Measurements from ENCODE around the gene FGF1. TPM values are rescaled to one million over a fixed set of nuclear protein-coding genes. Genes with fewer than 3 reads are reported as not detected.
A peak's percentile ranks its signal among the peaks of the same experiment; 100 is the strongest.

FGF1 gene
- total and polyA plus RNA-seq, 2 of the 4 experiments (the other 2 are of a cell fraction): 7.6 to 7.7 TPM

GRCh38 chr5:142641711-142642110, 44.2 kb downstream of the FGF1 start:
- Histone ChIP-seq H4K20me1 (ENCODE audit: insufficient read depth, low read length) (no peaks in the 10 kb centered on the region), H3K4me1 (ENCODE audit: control insufficient read depth, insufficient read depth, low read length) (peaks cover 23% of the 10 kb centered on the region), H2BK15ac (ENCODE audit: low read depth, low read length) (peak overlapping the region; percentile 65; the same call in 1 of the 3 replicates), H2BK120ac (ENCODE audit: low read depth, low read length) (peak overlapping the region; percentile 48; the same call in 1 of the 2 replicates), H4K5ac (ENCODE audit: low read depth, low read length) (peak overlapping the region; percentile 73; the same call in 1 of the 2 replicates), H3K9me1 (ENCODE audit: insufficient read depth, low read length) (peaks cover 7% of the 10 kb centered on the region), H3K79me1 (ENCODE audit: low read depth in 1 of 2, low read length in 2 of 2) (no peaks in the 10 kb centered on the region), H3K4ac (ENCODE audit: low read depth, low read length) (no peak overlapping the region), H3K36me3 (ENCODE audit: control insufficient read depth, insufficient read depth, low read length) (no peaks in the 10 kb centered on the region), H4K91ac (ENCODE audit: insufficient read depth, low read depth, low read length) (no peak overlapping the region), H4K8ac (ENCODE audit: low read depth in 2 of 2, low read length in 2 of 2) (peak overlapping the region in 1 of 2 experiments; percentile 29; a peak in 1 of 4 replicates), H3K9ac (ENCODE audit: low read depth, low read length) (no peak overlapping the region), H3K4me3 (ENCODE audit: insufficient read depth, low read depth, low read length) (no peak overlapping the region), H3K4me2 (ENCODE audit: low read depth, low read length) (no peak overlapping the region), H3K27me3 (ENCODE audit: control insufficient read depth, insufficient read depth, low read length) (no peaks in the 10 kb centered on the region), H2AFZ (replicated peaks; ENCODE audit: low read length, poor library complexity) (peak overlapping the region; percentile 36), H2BK5ac (ENCODE audit: low read depth, low read length, poor library complexity, severe bottlenecking) (no peak overlapping the region), H3K18ac (ENCODE audit: low read depth, low read length) (no peak overlapping the region), H3K56ac (ENCODE audit: extremely low read depth, insufficient read depth, low read length) (no peak overlapping the region), H3K14ac (replicated peaks; ENCODE audit: low read depth, low read length) (peak overlapping the region; percentile 67; the same call in 1 of the 2 replicates), H2AK9ac (replicated peaks; ENCODE audit: low read depth, low read length, poor library complexity) (no peak overlapping the region), H2BK20ac (ENCODE audit: low read depth, low read length) (no peak overlapping the region), H3K27ac (ENCODE audit: insufficient read depth, low read length) (no peak overlapping the region), H2AK5ac (ENCODE audit: low read depth, low read length) (0 out of 2 replicates have a peak overlapping the region, but pooled peaks have one; percentile 57), H3K23ac (ENCODE audit: low read depth, low read length) (peak overlapping the region; percentile 14; the same call in 1 of the 2 replicates), H3K9me3 (ENCODE audit: control insufficient read depth, insufficient read depth, low read length) (no peaks in the 10 kb centered on the region)
- ChIA-PET POLR2A (ENCODE audit: unreplicated experiment) (no interaction called here), CTCF (interaction anchor here (1.2 to 1.3 kb wide), 2 partner anchors 14 to 15 kb away, joined by 3 to 9 read pairs; no protein-coding TSS in a partner anchor)
- dilution Hi-C loops (cut with HindIII; ENCODE audit: low sequenced_read_pairs, unreplicated experiment) (no loop called here), intact Hi-C loops (cut with micrococcal nuclease) (no loop called here), in situ Hi-C loops (cut with MboI; ENCODE audit: low sequenced_read_pairs) (no loop called here)
- no TSS peak for BruUV-seq (replicated peaks)
- no peak for ATAC-seq (ENCODE audit: low read depth)
- TF ChIP-seq FOS (IDR thresholded peaks at IDR 0.05; ENCODE audit: low read depth, low read length): no peak
- no peak for TF ChIP-seq CHD1 (IDR thresholded peaks at IDR 0.05; ENCODE audit: low read depth, low read length)
- no peak for TF ChIP-seq ELK1 (IDR thresholded peaks at IDR 0.05; ENCODE audit: borderline replicate concordance, low read depth, low read length)
- no peak for TF ChIP-seq CEBPB (IDR thresholded peaks at IDR 0.05; ENCODE audit: low read depth, low read length)
- TF ChIP-seq NFE2L2 (IDR thresholded peaks at IDR 0.05; ENCODE audit: low read depth, low read length): no peak
- no peak for TF ChIP-seq MAZ (IDR thresholded peaks at IDR 0.05; ENCODE audit: borderline replicate concordance, low read depth, low read length)
- no peak for TF ChIP-seq RCOR1 (IDR thresholded peaks at IDR 0.05; ENCODE audit: insufficient replicate concordance, low read length)
- TF ChIP-seq MAFK (IDR thresholded peaks at IDR 0.05; ENCODE audit: low read depth, low read length): no peak
- no peak for TF ChIP-seq RAD21 (IDR thresholded peaks at IDR 0.05; ENCODE audit: low read length)
- no peak for TF ChIP-seq SMC3 (IDR thresholded peaks at IDR 0.05; ENCODE audit: low read depth, low read length)
- no peak for TF ChIP-seq MXI1 (IDR thresholded peaks at IDR 0.05; ENCODE audit: borderline replicate concordance, low read depth, low read length)
- TF ChIP-seq BHLHE40 (IDR thresholded peaks at IDR 0.05; ENCODE audit: low read depth, low read length): no peak
- peak; percentile 36 for DNase-seq
- WGBS, 2 experiments (ENCODE audit: extremely low coverage in 2 of 2, insufficient read length in 1 of 2): 100% methylated on average over 1 of the region's 4 CpGs; no CpG with 5 or more reads in 1 of the 2 experiments
